HG02981 (cell line): ENCODE measurements around the gene ARCN1.

Experiments used
- ATAC-seq: cut with Tn5 transposase; IDR thresholded peaks from one replicate; pipeline ENCODE4 v1.9.1; 2021; ENCODE audit warnings: mild to moderate bottlenecking, moderate library complexity; ENCODE audit not compliant: unreplicated experiment

ARCN1 gene

DNA sequence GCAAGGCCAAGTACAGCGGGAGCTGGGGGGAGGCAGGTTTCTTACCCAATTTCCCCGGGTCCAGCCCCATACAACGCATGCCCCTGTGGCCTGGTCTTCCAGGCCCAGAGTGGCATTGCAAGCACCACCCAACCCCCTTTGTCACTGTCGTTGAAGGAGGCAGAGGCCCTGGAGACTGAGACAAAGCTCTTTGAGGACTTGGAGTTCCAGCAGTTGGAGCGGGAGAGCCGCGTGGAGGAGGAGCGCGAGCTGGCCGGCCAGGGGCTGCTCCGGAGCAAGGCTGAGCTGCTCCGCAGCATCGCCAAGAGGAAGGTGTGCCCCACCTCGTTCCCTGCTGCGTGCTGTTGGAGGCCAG is 63.0 kb downstream of the ARCN1 start:
- no peak for ATAC-seq

DNA sequence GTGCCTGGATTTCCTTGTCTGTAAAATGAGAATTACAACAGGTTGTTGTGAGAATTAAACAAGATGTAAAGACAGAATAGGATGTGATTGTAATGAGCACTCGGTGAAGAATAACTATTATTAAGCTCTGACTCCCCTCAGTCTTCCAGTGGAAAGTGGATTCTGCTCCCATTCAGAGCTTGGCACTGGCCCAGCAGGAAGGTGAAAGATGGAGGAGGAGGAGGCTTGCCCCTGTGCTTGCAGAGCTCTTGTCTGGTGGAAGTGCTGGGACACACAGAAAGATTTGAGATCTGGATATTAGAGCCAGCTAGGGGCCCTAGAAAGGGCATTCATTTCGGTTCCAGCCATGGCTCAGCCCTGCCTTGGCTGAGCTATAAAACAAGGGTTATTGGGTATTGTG is 63.4 kb downstream of the ARCN1 start:
- no peak for ATAC-seq

DNA sequence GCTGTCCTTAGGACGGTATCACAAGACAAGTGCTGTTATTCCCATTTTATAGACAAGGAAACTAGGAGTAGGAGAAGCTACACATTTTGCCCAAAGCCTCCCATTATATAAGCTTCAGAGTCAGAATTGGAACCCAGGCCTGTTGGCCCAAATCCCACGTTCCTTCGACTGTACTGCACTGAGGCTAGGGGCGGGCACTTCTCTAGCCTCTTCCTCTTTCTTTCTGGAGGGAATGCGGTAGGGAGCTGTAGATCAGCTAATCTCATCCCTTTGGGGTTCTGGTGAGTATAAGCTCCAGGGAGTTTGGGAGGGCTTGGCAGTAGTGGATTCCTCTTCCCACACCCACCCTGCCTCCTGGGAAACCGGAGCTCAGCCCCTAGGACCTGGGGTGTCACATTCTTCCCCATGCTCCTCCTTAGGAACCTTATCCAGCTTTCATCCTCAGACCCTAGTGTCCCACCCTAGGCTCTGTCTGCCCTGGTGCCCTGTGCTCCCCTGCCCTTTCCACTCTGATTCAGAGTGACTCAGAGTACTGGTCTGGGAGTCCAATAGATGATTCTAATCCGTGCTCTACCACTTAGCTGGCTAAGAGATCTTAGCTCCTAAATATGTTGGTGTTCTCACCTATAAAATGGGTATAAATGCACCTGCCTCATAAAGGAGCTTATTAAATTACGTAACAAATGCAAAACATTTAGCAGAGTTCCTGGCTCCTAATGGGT is 64.5 kb downstream of the ARCN1 start:
- ATAC-seq: no peak

DNA sequence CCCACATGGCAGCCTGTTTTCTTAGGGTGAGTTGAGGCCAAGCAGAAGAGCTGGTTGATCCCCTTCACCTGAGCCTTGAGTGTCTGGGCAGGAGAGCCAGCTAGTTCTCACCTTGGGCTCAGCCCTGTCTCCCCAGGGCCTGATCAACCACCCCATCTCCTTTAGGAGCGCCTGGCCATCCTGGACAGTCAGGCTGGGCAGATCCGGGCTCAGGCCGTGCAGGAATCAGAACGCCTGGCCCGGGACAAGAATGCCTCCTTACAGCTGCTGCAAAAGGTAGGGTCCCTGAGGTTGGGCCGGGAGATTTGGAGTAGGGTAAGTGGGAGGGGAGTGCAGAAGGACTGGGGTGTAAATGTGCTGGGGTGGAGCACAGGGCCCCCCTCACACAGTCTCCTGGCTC is 66.5 kb downstream of the ARCN1 start:
- ATAC-seq: no peak

DNA sequence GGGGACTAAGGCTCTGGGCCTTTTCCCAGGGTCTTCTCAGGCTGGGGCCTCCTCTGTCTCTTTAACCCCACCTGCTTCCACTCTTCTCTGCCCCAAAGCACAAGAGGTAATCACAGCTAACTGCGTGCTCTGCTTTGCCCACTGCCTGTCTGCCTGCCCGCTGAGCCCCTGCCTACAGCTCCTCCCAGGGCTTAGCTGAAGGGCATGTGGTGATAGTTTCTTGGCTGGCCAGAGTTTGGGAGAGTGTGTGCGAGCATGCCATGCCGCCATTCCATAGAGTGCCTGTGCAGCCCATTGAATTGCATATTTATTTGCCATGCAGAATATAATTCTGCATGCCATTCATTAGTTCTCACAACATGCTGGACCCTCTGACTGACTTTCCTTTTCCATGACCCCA is 67.7 kb downstream of the ARCN1 start:
- no peak for ATAC-seq

DNA sequence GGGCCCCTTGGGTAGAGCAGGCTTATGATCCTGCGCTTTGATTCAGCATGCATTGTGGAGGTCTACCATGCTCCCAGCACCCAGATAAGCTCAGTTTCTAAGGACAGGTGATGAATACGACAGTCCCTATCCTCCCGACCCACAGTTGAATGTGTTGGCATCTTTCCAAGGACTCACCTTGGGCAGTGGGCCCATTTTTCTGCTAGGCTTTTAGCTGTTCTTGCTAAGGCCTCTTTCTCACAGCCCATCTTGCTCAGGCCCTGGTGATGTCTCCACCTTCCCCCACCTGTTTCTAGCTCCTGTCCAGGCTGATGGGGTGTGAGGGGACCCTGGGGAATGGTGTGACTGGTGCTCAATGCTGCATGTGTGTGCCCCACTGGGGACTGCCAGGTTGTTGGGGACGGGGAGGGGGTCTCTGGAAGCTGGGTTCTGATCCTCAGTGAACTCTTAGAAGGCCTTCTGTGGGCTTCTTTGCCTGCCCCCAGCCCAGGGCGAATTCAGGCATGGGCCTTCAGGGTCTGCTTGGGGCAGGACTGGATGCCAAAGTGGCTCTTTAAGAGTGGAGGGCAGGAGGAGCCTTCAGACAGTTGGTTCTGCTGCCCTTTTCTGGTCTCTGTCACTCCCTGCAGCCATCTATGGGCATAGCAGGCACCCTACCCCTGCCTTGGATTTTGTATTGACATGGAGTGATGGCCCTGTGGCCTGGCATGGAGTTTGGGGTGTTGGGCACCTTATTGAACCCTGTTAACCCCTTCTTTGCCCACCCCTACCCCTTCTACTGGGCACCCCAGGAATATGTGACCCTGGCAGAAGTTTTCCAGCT is 68.3 kb downstream of the ARCN1 start:
- no peak for ATAC-seq

DNA sequence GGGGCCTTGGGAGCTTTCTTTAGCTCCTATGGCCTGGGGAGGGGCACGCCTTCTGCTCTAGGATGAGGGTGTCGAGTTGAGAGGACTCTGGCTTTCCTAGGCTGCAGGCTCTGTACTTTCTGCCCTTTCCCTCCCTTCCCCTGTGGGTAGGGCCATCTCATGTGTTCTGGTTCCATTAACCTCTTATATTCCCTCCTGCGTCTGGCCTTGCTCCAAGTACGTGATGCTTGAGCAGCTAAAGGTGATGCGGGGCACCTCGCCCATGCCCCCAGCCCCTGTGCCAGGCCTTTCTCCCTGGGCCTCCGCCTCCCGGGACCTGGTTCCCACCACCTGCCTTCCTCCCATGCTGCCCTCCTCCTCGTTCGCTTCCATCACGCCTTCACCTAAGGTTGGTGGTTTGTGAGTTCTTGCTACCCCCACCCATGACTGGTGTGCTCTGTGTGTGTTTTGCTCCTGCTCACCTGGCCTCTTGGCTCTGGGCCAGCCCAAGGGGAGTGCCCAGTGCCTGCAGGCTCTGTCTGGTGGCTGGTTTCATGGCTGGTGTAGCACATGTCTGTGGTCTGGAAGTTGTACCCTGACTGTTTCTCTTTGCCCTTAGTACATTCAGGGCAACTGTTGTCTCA is 69.3 kb downstream of the ARCN1 start:
- ATAC-seq: no peak

DNA sequence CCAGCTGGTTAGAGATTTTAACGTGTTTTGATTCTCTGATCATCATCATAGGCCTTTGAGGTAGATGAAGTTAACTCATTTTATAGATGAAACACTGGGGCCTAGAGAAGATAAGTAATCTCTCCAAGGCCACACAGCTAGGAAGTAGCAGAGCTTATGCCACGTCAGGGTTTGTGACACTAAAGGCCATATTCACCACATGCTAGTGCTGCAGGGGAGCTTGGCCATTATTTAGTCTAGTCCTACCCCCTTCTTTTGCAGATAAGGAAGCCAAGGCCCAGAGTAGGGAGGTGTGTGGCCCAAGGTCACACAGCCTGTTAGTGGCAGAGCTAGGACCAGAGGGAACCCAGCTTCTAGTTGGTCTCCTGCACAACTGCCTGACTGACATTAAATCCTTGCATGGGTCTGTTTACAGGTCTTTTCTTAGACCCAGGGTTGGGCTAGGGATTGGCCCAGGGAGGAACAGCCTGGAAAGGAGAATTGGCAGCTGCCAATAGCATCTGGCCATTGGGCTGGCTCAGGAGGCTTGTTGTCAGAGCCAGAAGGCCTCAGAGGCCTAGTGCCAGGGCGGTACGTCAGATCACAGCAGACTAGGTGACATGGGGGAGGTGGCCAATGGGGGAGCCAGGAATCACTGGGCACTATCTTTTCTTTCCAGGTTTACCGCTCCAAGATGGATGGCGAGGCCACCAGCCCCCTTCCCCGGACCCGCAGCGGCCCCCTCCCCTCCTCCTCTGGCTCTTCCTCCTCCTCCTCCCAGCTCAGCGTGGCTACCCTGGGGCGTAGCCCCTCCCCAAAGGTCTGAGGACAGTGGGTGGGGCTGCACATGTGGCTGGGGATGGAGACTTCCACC is 71.2 kb downstream of the ARCN1 start:
- no peak for ATAC-seq

DNA sequence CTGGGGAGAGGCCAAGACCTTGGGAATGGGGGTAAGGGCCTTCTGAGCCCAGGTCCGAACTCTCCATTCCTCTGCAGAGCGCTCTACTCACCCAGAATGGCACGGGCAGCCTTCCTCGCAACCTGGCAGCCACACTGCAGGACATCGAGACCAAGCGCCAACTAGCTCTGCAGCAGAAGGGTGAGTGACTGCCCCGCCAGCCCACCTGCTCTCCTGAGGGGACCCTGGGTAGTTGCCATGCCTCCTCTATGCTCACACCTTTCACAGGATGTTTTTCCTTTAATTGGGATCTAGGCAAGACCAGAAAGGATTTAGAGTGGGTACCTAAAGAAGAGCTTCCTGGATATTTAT is 71.8 kb downstream of the ARCN1 start:
- no peak for ATAC-seq

DNA sequence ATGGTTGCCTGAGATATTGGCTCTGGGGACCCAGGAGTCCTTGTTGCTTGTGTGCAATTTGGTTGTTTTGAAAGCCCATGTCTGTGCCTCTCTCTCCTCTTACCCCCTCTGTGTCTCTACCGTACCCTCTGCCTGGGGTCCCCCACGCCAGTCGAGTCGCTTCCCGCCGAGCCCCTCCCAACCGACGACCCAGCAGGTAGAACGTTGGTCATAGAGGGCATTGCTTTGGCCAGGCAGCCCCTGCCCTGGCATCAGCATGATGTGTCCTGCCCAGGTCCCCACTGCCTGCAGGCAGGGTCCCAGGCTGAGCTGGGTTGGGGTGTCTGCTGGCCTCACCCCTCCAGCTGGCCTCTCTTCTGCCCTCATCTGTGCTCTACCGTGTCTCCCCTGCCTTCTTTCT is 72.3 kb downstream of the ARCN1 start:
- ATAC-seq: no peak

DNA sequence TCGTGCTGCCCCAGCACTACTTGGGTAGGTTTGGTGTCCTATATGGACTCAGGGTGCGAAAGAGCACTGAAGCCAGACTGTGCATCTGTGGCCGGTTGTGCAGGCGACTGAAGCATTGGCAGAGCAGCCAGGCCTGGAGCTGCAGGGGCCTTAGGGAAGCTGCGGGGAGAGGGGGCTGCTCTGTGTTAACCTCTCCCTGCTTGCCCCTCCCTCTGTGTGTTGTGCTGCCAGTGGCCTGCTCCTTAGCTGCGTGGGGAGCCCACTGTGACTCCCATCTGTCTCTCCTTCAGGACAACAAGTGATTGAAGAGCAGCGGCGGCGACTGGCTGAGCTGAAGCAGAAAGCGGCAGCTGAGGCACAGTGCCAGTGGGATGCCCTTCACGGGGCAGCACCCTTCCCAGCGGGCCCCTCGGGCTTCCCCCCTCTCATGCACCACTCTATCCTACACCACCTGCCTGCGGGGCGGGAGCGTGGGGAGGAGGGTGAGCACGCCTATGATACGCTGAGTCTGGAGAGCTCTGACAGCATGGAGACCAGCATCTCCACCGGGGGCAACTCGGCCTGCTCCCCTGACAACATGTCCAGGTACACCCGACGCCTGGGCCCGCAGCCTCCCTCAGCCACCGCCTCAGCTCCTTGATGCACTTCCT is 73.0 kb downstream of the ARCN1 start:
- no peak for ATAC-seq

DNA sequence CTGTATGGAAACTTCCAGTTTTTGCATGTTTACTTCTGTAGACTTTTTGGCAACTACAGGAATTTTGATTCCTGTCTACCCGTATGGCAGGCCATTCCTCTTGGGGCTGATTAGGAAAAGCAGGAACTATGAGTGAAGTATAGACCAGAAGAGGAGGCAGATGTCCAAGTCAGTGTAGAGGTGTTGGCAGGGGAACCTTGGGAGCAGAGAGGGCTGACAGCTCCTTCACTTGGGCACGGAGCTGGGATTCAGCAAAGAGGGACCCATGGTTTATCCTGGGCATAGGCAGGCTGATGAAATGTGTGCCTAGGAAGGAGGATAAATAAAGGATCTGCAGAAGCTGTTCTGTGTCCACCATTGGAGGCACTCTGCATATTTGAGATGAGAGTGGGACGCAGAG is 74.2 kb downstream of the ARCN1 start:
- ATAC-seq: no peak

DNA sequence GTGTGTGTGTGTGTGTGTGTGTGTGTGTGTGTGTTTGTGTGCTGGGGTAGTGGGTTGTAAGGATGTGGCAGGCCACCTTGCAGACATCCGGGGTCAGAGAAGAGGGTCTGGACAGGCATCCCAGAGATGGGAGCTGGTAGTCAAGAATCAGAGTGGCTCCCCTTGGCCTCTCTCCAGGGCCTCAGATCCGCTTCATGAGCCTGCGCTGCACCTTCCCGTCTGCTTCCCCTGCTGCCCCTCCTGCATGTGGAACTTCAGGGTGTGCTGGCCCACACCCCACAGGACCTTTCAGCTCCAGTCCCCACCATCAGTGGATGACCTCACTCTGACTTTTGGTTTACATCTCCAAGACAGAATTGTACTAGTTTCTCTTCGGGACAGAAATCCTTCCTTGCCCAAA is 76.1 kb downstream of the ARCN1 start:
- ATAC-seq: no peak

DNA sequence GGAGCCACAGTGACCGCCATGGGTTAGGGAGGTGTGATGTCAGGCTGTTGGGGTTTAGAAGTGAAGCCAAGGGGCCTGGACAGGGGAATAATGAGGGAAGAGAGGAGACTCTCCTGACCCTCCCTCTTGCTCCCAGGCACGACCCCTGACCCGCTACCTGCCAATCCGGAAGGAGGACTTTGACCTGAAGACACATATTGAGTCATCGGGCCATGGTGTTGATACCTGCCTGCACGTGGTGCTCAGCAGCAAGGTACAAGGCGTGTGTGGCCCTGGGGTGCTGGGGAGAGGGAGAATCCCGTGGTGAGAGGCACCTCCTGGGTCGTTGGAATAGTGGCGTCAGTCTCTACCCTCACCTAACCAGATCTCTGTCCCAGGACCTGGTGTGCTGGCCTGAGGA is 77.7 kb downstream of the ARCN1 start:
- no peak for ATAC-seq

DNA sequence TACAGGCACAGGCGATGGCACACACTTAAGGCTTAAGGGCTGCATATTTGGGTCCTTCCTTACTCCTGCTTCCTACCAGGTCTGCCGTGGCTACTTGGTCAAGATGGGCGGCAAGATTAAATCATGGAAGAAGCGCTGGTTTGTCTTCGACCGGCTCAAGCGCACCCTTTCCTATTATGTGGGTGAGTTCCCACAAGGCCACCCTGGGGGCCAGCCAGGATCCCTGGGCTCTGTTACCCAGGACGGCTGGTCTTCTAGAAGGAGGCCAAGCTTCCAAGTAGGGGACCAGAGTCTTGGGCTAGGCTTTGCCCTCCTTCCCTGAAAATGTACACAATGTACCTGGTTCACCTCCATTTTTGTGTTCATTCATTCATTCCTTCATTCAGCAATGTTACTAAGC is 78.2 kb downstream of the ARCN1 start:
- ATAC-seq: no peak

DNA sequence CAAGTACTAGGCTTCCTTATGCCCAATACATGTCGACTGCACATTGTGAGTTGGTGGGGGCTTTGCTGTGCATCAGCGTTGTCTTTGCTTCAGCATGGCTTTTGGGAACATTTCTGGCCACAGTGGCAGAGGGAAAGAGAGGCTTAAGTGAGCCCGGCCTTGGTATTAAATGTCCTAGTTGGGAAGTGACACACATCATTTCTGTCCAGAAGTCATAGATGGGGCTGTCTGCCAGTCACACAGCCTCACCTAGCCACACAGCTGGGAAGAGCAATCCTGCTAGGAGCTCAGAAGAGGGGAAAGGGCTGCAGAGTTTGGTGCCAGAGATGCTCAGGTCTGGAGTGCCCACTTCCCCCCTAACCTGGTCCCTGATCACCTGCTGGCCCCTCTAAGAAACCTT is 79.6 kb downstream of the ARCN1 start:
- ATAC-seq: no peak
